GM18858 (cell line): ENCODE measurements around the gene MACROD2.

ENCODE experiments used
- ATAC-seq: cut with Tn5 transposase; IDR thresholded peaks from one replicate; pipeline ENCODE4 v1.9.1; 2021; ENCODE audit not compliant: unreplicated experiment

Gene MACROD2

GRCh38 chr20:14729390-14729789 is 734.1 kb downstream of the MACROD2 start:
- ATAC-seq = no peak

DNA sequence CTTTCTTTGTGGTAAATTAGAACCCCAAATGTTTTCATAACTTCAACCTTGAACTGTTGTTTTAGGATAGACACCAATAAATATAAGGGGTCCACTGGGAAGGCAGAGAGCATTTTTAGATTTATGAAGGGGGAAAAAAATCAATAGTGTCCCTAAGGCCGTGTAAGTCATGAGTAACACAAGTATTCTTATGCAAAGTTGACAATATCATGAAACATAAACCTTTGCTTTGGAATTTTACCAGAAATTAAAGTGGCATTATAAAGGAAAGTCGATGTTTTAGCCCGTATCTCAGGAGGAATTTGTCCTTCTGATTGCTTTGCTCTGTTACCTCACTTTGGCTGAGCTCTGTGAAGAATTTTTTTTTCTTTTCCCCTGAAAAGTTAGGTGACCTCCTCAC is 737.0 kb downstream of the MACROD2 start:
- no peak for ATAC-seq

GRCh38 chr20:14732996-14733395 is 737.7 kb downstream of the MACROD2 start:
- ATAC-seq = no peak

DNA sequence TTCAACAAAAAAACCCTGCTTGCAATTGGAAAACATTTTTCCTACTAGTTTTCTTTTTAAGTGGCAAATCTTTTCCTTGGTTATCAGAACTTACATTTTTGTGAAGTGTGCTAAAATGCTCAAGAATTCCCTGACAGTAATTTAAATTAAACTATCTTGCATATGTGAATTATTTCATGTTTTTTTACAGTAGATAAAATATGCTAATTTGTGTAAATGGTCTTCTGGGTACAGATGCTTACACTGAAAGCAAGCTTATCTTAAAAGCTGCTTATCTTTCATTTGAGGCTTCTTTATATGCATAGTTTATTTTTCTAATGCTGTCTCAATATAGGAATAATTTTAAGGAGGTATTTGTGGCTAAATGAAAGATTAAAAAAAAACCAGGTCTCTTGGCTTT is 745.1 kb downstream of the MACROD2 start:
- ATAC-seq = no peak

GRCh38 chr20:14741616-14742015 is 746.3 kb downstream of the MACROD2 start:
- no peak for ATAC-seq

DNA sequence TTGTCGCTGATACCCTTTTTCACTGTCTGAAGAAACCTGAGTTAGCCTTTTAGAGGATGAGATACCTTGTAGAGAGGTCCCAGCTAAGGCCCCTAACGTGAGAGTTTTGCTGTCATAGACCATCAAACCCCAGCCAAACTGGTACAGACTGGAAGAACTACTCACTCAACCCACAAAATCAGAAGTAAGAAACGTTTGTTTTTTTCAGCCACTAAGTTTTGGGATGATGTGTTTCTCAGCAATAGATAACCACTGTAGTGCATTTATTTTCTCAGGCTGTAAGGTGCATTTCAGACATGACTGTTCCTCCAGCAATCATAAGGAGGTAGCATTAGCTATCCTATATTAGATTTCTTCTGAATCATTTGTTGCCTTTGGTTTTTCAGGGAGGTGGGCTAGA is 749.4 kb downstream of the MACROD2 start:
- peak; percentile 67 for ATAC-seq

DNA sequence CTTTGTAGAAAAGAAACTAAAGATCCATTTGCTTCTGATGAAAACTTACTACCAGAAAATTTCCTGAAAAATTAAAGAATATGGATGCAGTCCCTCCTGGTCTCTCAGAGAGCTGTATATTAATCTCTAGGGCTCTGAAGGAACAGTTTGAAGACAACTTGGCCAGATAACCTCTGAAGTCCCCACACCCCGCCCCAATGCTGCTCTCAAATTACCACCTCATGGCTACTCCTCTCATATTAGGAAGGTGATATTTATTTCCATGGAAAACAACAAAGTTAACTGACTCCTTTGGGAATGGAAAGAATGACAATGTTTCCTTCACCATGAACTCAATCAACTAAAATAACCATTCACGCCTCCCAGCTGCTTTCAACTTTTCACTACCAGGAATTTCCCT is 750.5 kb downstream of the MACROD2 start:
- no peak for ATAC-seq

GRCh38 chr20:14751191-14751590 is 755.9 kb downstream of the MACROD2 start:
- no peak for ATAC-seq

- no peak for ATAC-seq
Measured at GRCh38 chr20:14757728-14758127, 762.4 kb downstream of the MACROD2 start.

- ATAC-seq = no peak
Measured at GRCh38 chr20:14758356-14758755, 763.0 kb downstream of the MACROD2 start.

- no peak for ATAC-seq
Measured at GRCh38 chr20:14759979-14760378, 764.7 kb downstream of the MACROD2 start.

GRCh38 chr20:14761903-14762302 is 766.6 kb downstream of the MACROD2 start:
- no peak for ATAC-seq

- ATAC-seq = no peak
Measured at GRCh38 chr20:14764511-14765369, 769.4 kb downstream of the MACROD2 start.

- ATAC-seq = no peak
Measured at GRCh38 chr20:14765370-14765701, 770.0 kb downstream of the MACROD2 start.

GRCh38 chr20:14773486-14773885 is 778.2 kb downstream of the MACROD2 start:
- ATAC-seq = no peak

- ATAC-seq = no peak
Measured at GRCh38 chr20:14775778-14776177, 780.5 kb downstream of the MACROD2 start.

DNA sequence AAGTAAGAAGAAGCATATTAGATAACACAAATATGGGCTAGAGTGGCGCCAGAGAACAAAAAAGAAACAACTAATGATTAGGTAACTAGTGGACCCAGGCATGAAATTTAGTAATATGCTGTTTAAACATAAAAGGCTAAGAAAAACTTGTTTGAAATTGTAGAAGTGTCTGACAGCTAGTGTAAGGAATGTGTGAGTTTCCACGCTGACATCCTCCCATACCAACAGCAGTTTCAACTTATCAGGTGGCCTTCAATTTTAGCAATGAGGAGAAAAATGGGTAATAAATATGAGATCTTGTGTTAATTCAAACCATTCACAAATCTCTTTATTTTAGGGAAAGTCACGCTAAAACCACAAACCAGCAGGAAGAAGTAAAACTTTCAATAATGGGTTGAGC is 782.3 kb downstream of the MACROD2 start:
- ATAC-seq = no peak

- no peak for ATAC-seq
Measured at GRCh38 chr20:14778096-14778495, 782.8 kb downstream of the MACROD2 start.

- ATAC-seq = no peak
Measured at GRCh38 chr20:14778875-14779274, 783.6 kb downstream of the MACROD2 start.

GRCh38 chr20:14780508-14780907 is 785.2 kb downstream of the MACROD2 start:
- no peak for ATAC-seq

DNA sequence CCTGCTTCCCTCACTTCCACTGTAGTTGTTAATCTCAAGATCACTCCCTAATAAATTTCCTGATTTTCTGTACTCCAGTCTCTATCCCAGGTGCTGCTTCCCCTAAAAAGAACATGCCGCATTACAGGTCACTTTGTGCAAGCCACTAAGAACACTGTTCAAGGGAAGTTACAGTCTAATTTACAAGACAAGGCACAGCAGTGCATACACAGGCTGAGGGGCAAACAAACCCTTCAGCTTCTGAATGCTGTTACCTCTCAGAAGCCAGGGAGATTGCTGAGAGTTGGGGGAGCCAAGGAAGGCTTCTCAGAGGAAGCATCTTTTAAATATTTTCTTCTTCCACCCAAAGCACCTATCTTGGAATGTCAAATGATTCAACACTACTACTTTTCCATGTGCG is 787.4 kb downstream of the MACROD2 start:
- no peak for ATAC-seq

GRCh38 chr20:14783766-14784165 is 788.5 kb downstream of the MACROD2 start:
- no peak for ATAC-seq

DNA sequence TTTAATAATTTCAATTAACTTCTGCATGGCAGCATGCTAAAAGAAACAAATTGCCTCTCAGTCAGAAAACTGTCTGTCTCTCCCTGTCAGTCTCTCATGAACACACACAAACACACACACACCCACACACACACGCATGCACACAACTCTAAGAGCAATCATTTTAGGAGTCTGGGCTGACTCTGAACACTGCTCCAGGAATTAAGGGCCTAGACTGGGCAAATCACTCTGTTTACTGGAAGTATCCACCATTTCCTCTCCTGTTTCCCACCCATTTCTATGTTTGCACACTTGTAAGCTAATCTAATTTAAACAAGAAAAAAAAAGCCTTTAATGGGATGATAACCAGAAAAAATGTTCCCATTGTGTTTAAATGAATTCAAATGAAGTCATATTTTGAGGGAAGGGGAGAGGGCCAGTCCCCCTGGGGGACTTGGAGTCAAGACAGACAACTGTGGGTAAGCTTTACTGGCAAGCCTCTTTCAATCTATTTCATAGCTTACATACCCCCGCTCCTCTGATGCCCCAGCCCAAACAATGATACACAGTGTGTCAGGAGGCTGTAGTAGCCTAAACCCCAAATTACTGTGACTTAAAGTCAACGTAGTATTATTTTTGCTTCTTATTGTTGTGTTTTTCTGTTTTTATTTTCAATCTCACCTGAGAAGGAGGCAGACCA is 789.9 kb downstream of the MACROD2 start:
- no peak for ATAC-seq
